RWPE2 (cell line): Measurements from ENCODE around the gene INCA1.

Experiments
- ATAC-seq: fragments of 200-7000 bp; cut with Tn5 transposase; 3 replicates; pipeline ENCODE4 v1.9.1; 2021; ENCODE audit warnings: low read depth
- DNase-seq: peaks from one replicate; pipeline ENCODE4 v3.0.0-alpha.2; 2020; ENCODE audit warnings: low spot score
- H3K27ac ChIP-seq: fragments of 450-650 bp; 2 replicates; pipeline ENCODE4 v1.5.1; 2017; ENCODE audit warnings: mild to moderate bottlenecking; ENCODE audit not compliant: poor library complexity, severe bottlenecking
- H3K27me3 ChIP-seq: fragments of 250-450 bp; sonication (Bioruptor Pico); 2 replicates; pipeline ENCODE4 v1.5.1; 2021; ENCODE audit warnings: mild to moderate bottlenecking, moderate library complexity; ENCODE audit not compliant: insufficient read depth, poor library complexity, severe bottlenecking
- H3K36me3 ChIP-seq: fragments of 250-450 bp; sonication (Bioruptor Pico); 2 replicates; pipeline ENCODE4 v1.5.1; 2020; ENCODE audit warnings: low read depth, mild to moderate bottlenecking, moderate library complexity
- H3K4me1 ChIP-seq: fragments of 250-450 bp; sonication (Bioruptor Pico); 2 replicates; pipeline ENCODE4 v1.5.1; 2021; ENCODE audit warnings: mild to moderate bottlenecking, moderate library complexity; ENCODE audit not compliant: insufficient read depth, poor library complexity, severe bottlenecking
- H3K4me3 ChIP-seq: fragments of 250-450 bp; sonication (Bioruptor Pico); 2 replicates; pipeline ENCODE4 v1.5.1; 2021; ENCODE audit warnings: mild to moderate bottlenecking, moderate library complexity; ENCODE audit not compliant: severe bottlenecking
- H3K9me3 ChIP-seq: fragments of 250-450 bp; sonication (Bioruptor Pico); 2 replicates; pipeline ENCODE4 v1.5.1; 2021; ENCODE audit warnings: mild to moderate bottlenecking, moderate library complexity; ENCODE audit not compliant: severe bottlenecking
- CTCF ChIP-seq: fragments of 450-650 bp; IDR thresholded peaks from one replicate; pipeline ENCODE4 v1.5.1; 2017; ENCODE audit warnings: mild to moderate bottlenecking, moderate library complexity; ENCODE audit not compliant: poor library complexity, severe bottlenecking

The INCA1 gene, protein sequence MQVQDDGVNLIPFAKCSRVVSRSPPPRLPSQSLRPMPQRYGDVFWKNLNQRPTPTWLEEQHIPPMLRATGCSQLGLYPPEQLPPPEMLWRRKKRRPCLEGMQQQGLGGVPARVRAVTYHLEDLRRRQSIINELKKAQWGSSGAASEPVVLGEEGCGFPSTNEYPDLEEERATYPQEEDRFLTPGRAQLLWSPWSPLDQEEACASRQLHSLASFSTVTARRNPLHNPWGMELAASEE

DNA sequence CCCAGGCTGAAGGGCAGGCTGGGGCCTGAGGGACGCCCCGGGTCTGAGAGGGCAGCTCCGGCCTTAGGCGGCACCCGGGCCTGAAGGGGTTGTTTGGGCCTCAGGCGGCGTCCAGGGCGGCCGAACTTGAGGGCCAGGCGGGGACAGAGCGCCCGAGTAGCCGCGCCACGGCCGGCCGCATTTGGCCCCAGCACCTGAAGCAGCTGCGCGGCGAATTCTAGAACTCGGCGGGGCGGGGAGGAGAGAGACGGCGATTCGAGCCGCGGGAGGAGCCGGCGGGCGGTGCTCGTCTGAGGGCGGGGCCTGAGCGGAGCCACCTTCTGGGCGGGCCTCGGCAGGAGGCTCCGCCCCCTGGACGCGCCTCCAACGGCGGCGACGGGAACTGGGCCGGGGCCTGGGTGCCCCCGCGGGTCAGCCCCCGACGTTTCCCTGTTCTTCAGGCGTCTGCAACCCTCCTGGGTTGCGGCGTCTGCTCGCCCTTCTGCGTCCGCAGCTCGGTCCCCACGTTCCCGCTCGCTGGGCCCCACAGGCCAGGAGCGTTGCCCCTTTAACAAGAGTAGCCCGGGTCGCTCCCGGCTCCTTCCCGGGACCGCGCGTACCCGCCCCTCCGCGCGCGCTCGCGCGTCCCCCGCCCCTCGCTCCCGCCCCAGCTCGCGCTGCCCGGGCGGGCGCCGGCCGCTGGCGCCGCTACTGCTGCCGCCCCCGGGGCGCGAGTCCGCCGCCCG is at the start of gene INCA1, which contains the start of gene KIF1C:
TSS of gene INCA1 (minus strand) at position 221 of the 725 bp plus-strand sequence. CDS start 3,085 bp downstream, outside the sequence.
TSS of gene KIF1C (plus strand) at position 649 of the 725 bp plus-strand sequence. CDS start 2,297 bp downstream, outside the sequence.
- Histone ChIP-seq H3K4me1 (peaks cover 3% of the 10 kb centered on the region), H3K27me3 (no peaks in the 10 kb centered on the region), H3K27ac (peak within 1 kb of the TSS; percentile 65), H3K9me3 (no peaks in the 10 kb centered on the region), H3K36me3 (peaks cover 33% of the 10 kb centered on the region), H3K4me3 (peak within 1 kb of the TSS; percentile 87)
- TF ChIP-seq CTCF: no peak
- peak; percentile 89 for ATAC-seq
- DNase-seq: peak; percentile 90

- DNase-seq: no peak
- H3K27ac ChIP-seq: no peak overlapping the region
- no peaks in the 10 kb centered on the region for H3K36me3 ChIP-seq
- H3K27me3 ChIP-seq: no peaks in the 10 kb centered on the region
- H3K4me3 ChIP-seq: no peak overlapping the region
- ATAC-seq: no peak
- H3K4me1 ChIP-seq: no peaks in the 10 kb centered on the region
- no peak for TF ChIP-seq CTCF
- H3K9me3 ChIP-seq: no peaks in the 10 kb centered on the region
Observed at GRCh38 chr17:5045496-5045895, 48.2 kb upstream of the INCA1 start.

DNA sequence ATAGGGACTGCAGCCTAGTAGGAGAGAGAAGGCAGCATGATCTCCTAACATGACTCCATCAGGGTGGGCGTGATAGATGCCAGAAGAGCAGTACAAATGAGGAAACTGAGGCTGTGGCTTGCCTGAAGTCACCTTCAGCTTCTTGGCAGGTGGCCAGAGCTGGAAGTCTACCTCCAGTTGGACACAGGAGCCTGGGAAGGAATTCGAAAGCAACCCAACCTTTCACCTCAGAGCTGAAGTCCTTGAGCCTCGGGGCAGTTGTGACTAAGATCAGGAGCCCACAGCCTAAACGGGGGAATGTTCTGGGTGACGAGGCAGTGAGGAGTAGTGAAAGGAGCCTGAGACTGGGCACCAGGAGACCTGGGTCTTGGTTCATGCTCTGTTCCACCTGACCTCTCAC is 47.3 kb upstream of the INCA1 start:
- no peaks in the 10 kb centered on the region for H3K27me3 ChIP-seq
- DNase-seq (no peak), ATAC-seq (no peak)
- H3K4me3 ChIP-seq: no peak overlapping the region
- no peaks in the 10 kb centered on the region for H3K4me1 ChIP-seq
- H3K9me3 ChIP-seq: no peaks in the 10 kb centered on the region
- H3K27ac ChIP-seq: no peak overlapping the region
- TF ChIP-seq CTCF: no peak
- H3K36me3 ChIP-seq: no peaks in the 10 kb centered on the region

- no peaks in the 10 kb centered on the region for H3K4me1 ChIP-seq
- DNase-seq (no peak), ATAC-seq (no peak)
- H3K27ac ChIP-seq: no peak overlapping the region
- no peaks in the 10 kb centered on the region for H3K36me3 ChIP-seq
- H3K9me3 ChIP-seq: no peaks in the 10 kb centered on the region
- no peaks in the 10 kb centered on the region for H3K27me3 ChIP-seq
- no peak for TF ChIP-seq CTCF
- no peak overlapping the region for H3K4me3 ChIP-seq
Observed at GRCh38 chr17:5043524-5043923, 46.2 kb upstream of the INCA1 start.
